HL-60 (cell line): ENCODE measurements around the gene MAP3K10.

Source experiments
- DNase-seq, 2 experiments: peaks; one replicate each; pipeline ENCODE4 v3.0.0-alpha.2; 2010 to 2020; ENCODE audit warnings: low read depth in 1 of 2, low spot score in 1 of 2
- H3K27ac ChIP-seq: fragments of 250-450 bp; sonication (Bioruptor Pico); replicated peaks from 2 replicates; pipeline ENCODE4 v1.5.1; 2020; ENCODE audit warnings: mild to moderate bottlenecking, moderate library complexity
- H3K27me3 ChIP-seq: fragments of 250-450 bp; sonication (Bioruptor Pico); 2 replicates; pipeline ENCODE4 v1.5.1; 2021; ENCODE audit warnings: mild to moderate bottlenecking, moderate library complexity; ENCODE audit not compliant: insufficient read depth, poor library complexity, severe bottlenecking
- H3K4me3 ChIP-seq: replicated peaks from 2 replicates; pipeline ENCODE4 v1.5.1; 2011; ENCODE audit warnings: mild to moderate bottlenecking, control low read depth, low read length; ENCODE audit not compliant: insufficient read depth
- GABPA ChIP-seq: IDR thresholded peaks from 2 replicates; pipeline ENCODE4 v1.6.1; 2012; ENCODE audit warnings: low read depth
- POLR2AphosphoS5 ChIP-seq: IDR thresholded peaks from 2 replicates; pipeline ENCODE4 v1.6.1; 2012; ENCODE audit warnings: low read depth
- SPI1 ChIP-seq: IDR thresholded peaks from 2 replicates; pipeline ENCODE4 v1.6.1; 2012; ENCODE audit warnings: low read depth, mild to moderate bottlenecking, borderline replicate concordance
- TF ChIP-seq, protein P1 (sequence below): IDR thresholded peaks from one replicate; pipeline ENCODE4 v1.5.1; 2011; ENCODE audit warnings: low read length, control low read depth, inconsistent platforms; ENCODE audit not compliant: insufficient read depth
- TF ChIP-seq, protein P2 (sequence below): IDR thresholded peaks from 2 replicates; pipeline ENCODE4 v1.6.1; 2012; ENCODE audit warnings: low read depth; ENCODE audit not compliant: insufficient replicate concordance

The MAP3K10 gene

DNA sequence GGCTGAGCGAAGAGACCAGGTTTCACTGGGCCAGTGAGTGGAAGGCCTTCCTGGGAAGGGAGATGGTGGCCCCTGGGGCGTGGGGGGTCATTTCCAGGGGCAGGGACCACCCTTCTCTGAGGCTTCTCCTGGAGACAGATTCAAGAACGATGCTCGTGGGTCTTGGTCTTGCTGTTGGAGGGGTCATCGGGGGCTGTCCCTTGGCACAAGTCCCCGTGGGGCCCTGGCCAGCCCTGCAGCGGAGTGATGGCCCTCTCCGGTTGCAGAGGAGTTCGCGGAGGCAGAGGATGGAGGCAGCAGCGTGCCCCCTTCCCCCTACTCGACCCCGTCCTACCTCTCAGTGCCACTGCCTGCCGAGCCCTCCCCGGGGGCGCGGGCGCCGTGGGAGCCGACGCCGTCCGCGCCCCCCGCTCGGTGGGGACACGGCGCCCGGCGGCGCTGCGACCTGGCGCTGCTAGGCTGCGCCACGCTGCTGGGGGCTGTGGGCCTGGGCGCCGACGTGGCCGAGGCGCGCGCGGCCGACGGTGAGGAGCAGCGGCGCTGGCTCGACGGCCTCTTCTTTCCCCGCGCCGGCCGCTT, 22.1 kb downstream of the MAP3K10 start:
- peaks cover 16% of the 10 kb centered on the region for H3K27me3 ChIP-seq
- H3K27ac ChIP-seq: no peak overlapping the region
- H3K4me3 ChIP-seq: no peak overlapping the region
- no peak for TF ChIP-seq SPI1
- TF ChIP-seq POLR2AphosphoS5: no peak
- no peak for TF ChIP-seq GABPA
- TF ChIP-seq, protein P1, sequence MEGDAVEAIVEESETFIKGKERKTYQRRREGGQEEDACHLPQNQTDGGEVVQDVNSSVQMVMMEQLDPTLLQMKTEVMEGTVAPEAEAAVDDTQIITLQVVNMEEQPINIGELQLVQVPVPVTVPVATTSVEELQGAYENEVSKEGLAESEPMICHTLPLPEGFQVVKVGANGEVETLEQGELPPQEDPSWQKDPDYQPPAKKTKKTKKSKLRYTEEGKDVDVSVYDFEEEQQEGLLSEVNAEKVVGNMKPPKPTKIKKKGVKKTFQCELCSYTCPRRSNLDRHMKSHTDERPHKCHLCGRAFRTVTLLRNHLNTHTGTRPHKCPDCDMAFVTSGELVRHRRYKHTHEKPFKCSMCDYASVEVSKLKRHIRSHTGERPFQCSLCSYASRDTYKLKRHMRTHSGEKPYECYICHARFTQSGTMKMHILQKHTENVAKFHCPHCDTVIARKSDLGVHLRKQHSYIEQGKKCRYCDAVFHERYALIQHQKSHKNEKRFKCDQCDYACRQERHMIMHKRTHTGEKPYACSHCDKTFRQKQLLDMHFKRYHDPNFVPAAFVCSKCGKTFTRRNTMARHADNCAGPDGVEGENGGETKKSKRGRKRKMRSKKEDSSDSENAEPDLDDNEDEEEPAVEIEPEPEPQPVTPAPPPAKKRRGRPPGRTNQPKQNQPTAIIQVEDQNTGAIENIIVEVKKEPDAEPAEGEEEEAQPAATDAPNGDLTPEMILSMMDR: no peak
- TF ChIP-seq, protein P2, sequence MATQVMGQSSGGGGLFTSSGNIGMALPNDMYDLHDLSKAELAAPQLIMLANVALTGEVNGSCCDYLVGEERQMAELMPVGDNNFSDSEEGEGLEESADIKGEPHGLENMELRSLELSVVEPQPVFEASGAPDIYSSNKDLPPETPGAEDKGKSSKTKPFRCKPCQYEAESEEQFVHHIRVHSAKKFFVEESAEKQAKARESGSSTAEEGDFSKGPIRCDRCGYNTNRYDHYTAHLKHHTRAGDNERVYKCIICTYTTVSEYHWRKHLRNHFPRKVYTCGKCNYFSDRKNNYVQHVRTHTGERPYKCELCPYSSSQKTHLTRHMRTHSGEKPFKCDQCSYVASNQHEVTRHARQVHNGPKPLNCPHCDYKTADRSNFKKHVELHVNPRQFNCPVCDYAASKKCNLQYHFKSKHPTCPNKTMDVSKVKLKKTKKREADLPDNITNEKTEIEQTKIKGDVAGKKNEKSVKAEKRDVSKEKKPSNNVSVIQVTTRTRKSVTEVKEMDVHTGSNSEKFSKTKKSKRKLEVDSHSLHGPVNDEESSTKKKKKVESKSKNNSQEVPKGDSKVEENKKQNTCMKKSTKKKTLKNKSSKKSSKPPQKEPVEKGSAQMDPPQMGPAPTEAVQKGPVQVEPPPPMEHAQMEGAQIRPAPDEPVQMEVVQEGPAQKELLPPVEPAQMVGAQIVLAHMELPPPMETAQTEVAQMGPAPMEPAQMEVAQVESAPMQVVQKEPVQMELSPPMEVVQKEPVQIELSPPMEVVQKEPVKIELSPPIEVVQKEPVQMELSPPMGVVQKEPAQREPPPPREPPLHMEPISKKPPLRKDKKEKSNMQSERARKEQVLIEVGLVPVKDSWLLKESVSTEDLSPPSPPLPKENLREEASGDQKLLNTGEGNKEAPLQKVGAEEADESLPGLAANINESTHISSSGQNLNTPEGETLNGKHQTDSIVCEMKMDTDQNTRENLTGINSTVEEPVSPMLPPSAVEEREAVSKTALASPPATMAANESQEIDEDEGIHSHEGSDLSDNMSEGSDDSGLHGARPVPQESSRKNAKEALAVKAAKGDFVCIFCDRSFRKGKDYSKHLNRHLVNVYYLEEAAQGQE: no peak
- no peak for DNase-seq

DNA sequence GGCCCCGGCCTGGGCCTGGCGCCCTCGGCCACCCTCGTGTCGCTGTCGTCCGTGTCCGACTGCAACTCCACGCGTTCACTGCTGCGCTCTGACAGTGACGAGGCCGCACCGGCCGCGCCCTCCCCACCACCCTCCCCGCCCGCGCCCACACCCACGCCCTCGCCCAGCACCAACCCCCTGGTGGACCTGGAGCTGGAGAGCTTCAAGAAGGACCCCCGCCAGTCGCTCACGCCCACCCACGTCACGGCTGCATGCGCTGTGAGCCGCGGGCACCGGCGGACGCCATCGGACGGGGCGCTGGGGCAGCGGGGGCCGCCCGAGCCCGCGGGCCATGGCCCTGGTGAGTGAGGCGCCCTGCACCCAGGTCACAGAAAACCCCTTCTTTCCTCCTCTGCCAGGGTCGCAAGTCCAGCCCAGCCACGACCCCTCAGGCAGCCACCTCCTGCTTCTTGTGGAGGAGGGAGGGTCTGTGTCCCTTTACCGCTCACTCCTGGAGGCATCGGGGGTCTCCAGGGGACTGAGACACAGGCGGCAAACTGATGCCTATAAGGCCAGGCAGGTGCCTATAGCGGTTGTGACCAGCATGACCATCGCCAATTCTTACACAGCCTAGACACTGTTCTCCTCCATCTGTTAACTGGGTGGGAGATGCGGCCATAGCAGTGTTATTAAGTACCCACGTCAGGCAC, 22.8 kb downstream of the MAP3K10 start:
- TF ChIP-seq GABPA (no peak), POLR2AphosphoS5 (no peak), SPI1 (no peak)
- TF ChIP-seq, protein P2: no peak

DNA sequence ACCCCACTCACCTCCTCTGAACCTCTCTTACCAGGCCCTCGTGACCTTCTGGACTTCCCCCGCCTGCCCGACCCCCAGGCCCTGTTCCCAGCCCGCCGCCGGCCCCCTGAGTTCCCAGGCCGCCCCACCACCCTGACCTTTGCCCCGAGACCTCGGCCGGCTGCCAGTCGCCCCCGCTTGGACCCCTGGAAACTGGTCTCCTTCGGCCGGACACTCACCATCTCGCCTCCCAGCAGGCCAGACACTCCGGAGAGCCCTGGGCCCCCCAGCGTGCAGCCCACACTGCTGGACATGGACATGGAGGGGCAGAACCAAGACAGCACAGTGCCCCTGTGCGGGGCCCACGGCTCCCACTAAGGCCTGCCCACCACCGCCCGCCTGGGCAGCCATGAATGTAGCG, 23.7 kb downstream of the MAP3K10 start:
- H3K27me3 ChIP-seq: peaks cover 32% of the 10 kb centered on the region
- no peak for TF ChIP-seq SPI1
- TF ChIP-seq GABPA: no peak
- no peak for TF ChIP-seq POLR2AphosphoS5
- TF ChIP-seq, protein P1: no peak
- TF ChIP-seq, protein P2: no peak

More for the DNA sequence above, 22.8 kb downstream of the MAP3K10 start:
- Histone ChIP-seq H3K4me3 (no peak overlapping the region), H3K27ac (no peak overlapping the region), H3K27me3 (peaks cover 23% of the 10 kb centered on the region)
- DNase-seq: no peak

More for the DNA sequence above, 23.7 kb downstream of the MAP3K10 start:
- Histone ChIP-seq H3K27ac (no peak overlapping the region), H3K4me3 (no peak overlapping the region)
- DNase-seq: no peak
